ENCODE data around the gene MVB12B. TPM values are rescaled to one million over a fixed set of nuclear protein-coding genes. Genes with fewer than 3 reads are reported as not detected.
"Not testable (repeated sequence)": the region's sequence is repeated elsewhere in the genome, so short reads cannot be mapped to it uniquely, and the experiment has no call there.

MVB12B gene
- total RNA-seq = 37.5 TPM

GRCh38 chr9:126326228-126327005, at the start of gene MVB12B:
TSS of gene MVB12B (plus strand) at chr9:126326829. CDS start at chr9:126326930, 101 bp downstream.
- no peak for DNase-seq (ENCODE audit: low spot score)

- no peak for DNase-seq (ENCODE audit: low spot score)
Observed at GRCh38 chr9:126283799-126284465, 42.7 kb upstream of the MVB12B start.

GRCh38 chr9:126285652-126286051, 41.0 kb upstream of the MVB12B start:
- DNase-seq (ENCODE audit: low spot score) = not testable (repeated sequence)

- DNase-seq (ENCODE audit: low spot score) = no peak
Observed at GRCh38 chr9:126287166-126287866, 39.3 kb upstream of the MVB12B start.

GRCh38 chr9:126290871-126291270, 35.8 kb upstream of the MVB12B start:
- DNase-seq (ENCODE audit: low spot score) = no peak

GRCh38 chr9:126291925-126292324, 34.7 kb upstream of the MVB12B start:
- DNase-seq (ENCODE audit: low spot score) = peak; percentile 8

GRCh38 chr9:126292736-126293521, 33.7 kb upstream of the MVB12B start:
- no peak for DNase-seq (ENCODE audit: low spot score)

- DNase-seq (ENCODE audit: low spot score) = peak; percentile 29
Observed at GRCh38 chr9:126293522-126293889, 33.1 kb upstream of the MVB12B start.

- DNase-seq (ENCODE audit: low spot score) = peak; percentile 36
Observed at GRCh38 chr9:126294331-126295081, 32.1 kb upstream of the MVB12B start.

GRCh38 chr9:126295082-126295477, 31.5 kb upstream of the MVB12B start:
- DNase-seq (ENCODE audit: low spot score) = no peak

- peak; percentile 13 for DNase-seq (ENCODE audit: low spot score)
Observed at GRCh38 chr9:126295516-126295915, 31.1 kb upstream of the MVB12B start.

- peak; percentile 41 for DNase-seq (ENCODE audit: low spot score)
Observed at GRCh38 chr9:126295936-126296600, 30.6 kb upstream of the MVB12B start.

- DNase-seq (ENCODE audit: low spot score) = peak; percentile 10
Observed at GRCh38 chr9:126296687-126297086, 29.9 kb upstream of the MVB12B start.

- peak; percentile 34 for DNase-seq (ENCODE audit: low spot score)
Observed at GRCh38 chr9:126297661-126298060, 29.0 kb upstream of the MVB12B start.

- DNase-seq (ENCODE audit: low spot score) = peak; percentile 32
Observed at GRCh38 chr9:126298063-126298801, 28.4 kb upstream of the MVB12B start.

- peak; percentile 34 for DNase-seq (ENCODE audit: low spot score)
Observed at GRCh38 chr9:126299706-126300276, 26.8 kb upstream of the MVB12B start.

GRCh38 chr9:126301196-126301595, 25.4 kb upstream of the MVB12B start:
- no peak for DNase-seq (ENCODE audit: low spot score)

GRCh38 chr9:126301985-126302603, 24.5 kb upstream of the MVB12B start:
- peak; percentile 73 for DNase-seq (ENCODE audit: low spot score)

- DNase-seq (ENCODE audit: low spot score) = no peak
Observed at GRCh38 chr9:126302730-126303129, 23.9 kb upstream of the MVB12B start.
